ENCODE results near the gene ENTPD5.

The ENTPD5 gene

DNA sequence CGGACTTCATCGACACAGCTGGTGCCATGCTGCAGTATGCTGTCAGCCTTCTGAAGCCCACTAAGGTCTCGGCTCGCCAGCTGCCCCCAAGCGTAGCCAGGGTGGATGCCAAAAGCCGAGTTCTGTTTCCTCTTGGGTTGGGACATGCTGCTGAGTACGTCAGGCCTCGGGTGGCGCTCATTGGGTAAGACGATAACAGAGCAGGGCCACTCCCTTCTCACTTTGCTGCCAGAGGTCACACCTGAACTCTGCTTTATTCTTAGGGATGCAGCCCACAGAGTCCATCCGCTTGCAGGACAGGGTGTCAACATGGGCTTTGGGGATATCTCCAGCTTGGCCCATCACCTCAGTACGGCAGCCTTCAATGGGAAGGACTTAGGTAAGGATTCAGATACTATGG lies 57.9 kb downstream of the ENTPD5 start:
- Histone ChIP-seq H4K20me1 (ENCODE audit: low read depth, low read length) (no peaks in the 10 kb centered on the region), H3K27me3 (ENCODE audit: low read length) (no peaks in the 10 kb centered on the region), H3K27ac (ENCODE audit: low read depth, low read length) (no peak overlapping the region), H3K36me3 (ENCODE audit: low read length) (peaks cover 4% of the 10 kb centered on the region; the same call in 1 of the 2 replicates), H3K79me2 (ENCODE audit: insufficient read depth, low read length) (no peaks in the 10 kb centered on the region), H3K4me3 (ENCODE audit: insufficient read depth, low read length, poor library complexity, severe bottlenecking) (no peak overlapping the region), H3K9me3 (ENCODE audit: insufficient read depth, low read length) (no peaks in the 10 kb centered on the region), H3K9ac (ENCODE audit: low read length) (no peak overlapping the region), H3F3A (ENCODE audit: insufficient read depth) (peaks cover 4% of the 10 kb centered on the region; the same call in 1 of the 2 replicates), H3K4me2 (ENCODE audit: low read depth, low read length, poor library complexity, severe bottlenecking) (no peak overlapping the region), H2AFZ (ENCODE audit: low read depth, low read length, severe bottlenecking) (no peak overlapping the region), H3K9me2 (replicated peaks; ENCODE audit: insufficient read depth, low read length) (no peaks in the 10 kb centered on the region)
- TF ChIP-seq EZH2phosphoT487 (conservative IDR thresholded peaks at IDR 0.05; ENCODE audit: low read length): no peak
- TF ChIP-seq, protein P1, sequence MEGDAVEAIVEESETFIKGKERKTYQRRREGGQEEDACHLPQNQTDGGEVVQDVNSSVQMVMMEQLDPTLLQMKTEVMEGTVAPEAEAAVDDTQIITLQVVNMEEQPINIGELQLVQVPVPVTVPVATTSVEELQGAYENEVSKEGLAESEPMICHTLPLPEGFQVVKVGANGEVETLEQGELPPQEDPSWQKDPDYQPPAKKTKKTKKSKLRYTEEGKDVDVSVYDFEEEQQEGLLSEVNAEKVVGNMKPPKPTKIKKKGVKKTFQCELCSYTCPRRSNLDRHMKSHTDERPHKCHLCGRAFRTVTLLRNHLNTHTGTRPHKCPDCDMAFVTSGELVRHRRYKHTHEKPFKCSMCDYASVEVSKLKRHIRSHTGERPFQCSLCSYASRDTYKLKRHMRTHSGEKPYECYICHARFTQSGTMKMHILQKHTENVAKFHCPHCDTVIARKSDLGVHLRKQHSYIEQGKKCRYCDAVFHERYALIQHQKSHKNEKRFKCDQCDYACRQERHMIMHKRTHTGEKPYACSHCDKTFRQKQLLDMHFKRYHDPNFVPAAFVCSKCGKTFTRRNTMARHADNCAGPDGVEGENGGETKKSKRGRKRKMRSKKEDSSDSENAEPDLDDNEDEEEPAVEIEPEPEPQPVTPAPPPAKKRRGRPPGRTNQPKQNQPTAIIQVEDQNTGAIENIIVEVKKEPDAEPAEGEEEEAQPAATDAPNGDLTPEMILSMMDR (IDR thresholded peaks at IDR 0.05; ENCODE audit: insufficient read depth, low read length, poor library complexity, severe bottlenecking): no peak

DNA sequence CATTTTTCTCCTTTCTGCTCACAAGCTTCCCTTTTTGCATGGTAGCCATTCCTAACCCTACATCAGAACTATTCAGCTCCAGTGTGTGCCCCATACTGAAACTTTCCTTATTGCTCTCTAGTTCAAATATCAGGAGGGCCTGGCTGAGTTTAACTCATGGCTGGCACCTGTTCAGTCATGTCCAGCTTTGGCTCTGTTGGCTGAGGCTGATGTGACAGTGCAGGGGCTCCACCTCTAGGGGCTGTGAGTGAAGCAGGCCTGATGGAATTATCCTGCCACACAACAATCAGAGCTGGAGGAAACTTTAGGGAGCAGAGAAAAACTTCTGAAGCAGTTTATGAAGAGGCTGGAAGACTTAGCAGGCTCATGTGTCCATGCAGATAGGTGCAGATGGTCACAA lies 60.5 kb downstream of the ENTPD5 start:
- no peak overlapping the region for H3K27ac ChIP-seq (ENCODE audit: low read depth, low read length)
- H3K36me3 ChIP-seq (ENCODE audit: low read length): peaks cover 6% of the 10 kb centered on the region; the same call in 1 of the 2 replicates
- H3F3A ChIP-seq (ENCODE audit: insufficient read depth): peaks cover 4% of the 10 kb centered on the region; the same call in 1 of the 2 replicates
- no peaks in the 10 kb centered on the region for H3K9me3 ChIP-seq (ENCODE audit: insufficient read depth, low read length)
- H3K4me3 ChIP-seq (ENCODE audit: insufficient read depth, low read length, poor library complexity, severe bottlenecking): no peak overlapping the region
- no peak overlapping the region for H2AFZ ChIP-seq (ENCODE audit: low read depth, low read length, severe bottlenecking)
- no peaks in the 10 kb centered on the region for H3K9me2 ChIP-seq (replicated peaks; ENCODE audit: insufficient read depth, low read length)
- H3K9ac ChIP-seq (ENCODE audit: low read length): no peak overlapping the region
- no peak overlapping the region for H3K4me2 ChIP-seq (ENCODE audit: low read depth, low read length, poor library complexity, severe bottlenecking)
- no peaks in the 10 kb centered on the region for H3K27me3 ChIP-seq (ENCODE audit: low read length)
- H4K20me1 ChIP-seq (ENCODE audit: low read depth, low read length): no peaks in the 10 kb centered on the region
- no peak for TF ChIP-seq EZH2phosphoT487 (conservative IDR thresholded peaks at IDR 0.05; ENCODE audit: low read length)
- H3K79me2 ChIP-seq (ENCODE audit: insufficient read depth, low read length): no peaks in the 10 kb centered on the region

DNA sequence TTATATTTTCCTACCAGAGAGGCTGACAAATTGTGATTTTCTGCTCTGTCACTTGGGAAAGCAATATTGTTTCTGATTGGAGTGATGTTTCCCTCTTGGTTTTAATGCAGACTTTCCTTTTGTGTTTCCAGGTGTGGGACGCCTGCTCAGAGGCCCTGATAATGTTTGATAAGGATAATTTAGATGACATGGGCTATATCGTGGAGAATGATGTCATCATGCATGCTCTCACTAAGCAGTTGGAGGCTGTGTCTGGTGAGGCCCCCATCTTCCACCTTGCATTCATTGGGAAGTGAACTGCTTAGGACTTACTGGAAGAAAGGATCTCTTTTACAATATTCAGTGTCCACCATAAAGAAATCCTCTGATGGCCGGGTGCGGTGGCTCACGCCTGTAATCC lies 63.4 kb downstream of the ENTPD5 start:
- TF ChIP-seq, protein P1 (IDR thresholded peaks at IDR 0.05; ENCODE audit: insufficient read depth, low read length, poor library complexity, severe bottlenecking): no peak
- no peak for TF ChIP-seq EZH2phosphoT487 (conservative IDR thresholded peaks at IDR 0.05; ENCODE audit: low read length)
- H4K20me1 ChIP-seq (ENCODE audit: low read depth, low read length): no peaks in the 10 kb centered on the region
- peaks cover 8% of the 10 kb centered on the region for H3F3A ChIP-seq (ENCODE audit: insufficient read depth)
- no peaks in the 10 kb centered on the region for H3K9me2 ChIP-seq (replicated peaks; ENCODE audit: insufficient read depth, low read length)
- no peak overlapping the region for H2AFZ ChIP-seq (ENCODE audit: low read depth, low read length, severe bottlenecking)
- H3K27me3 ChIP-seq (ENCODE audit: low read length): no peaks in the 10 kb centered on the region
- no peak overlapping the region for H3K4me2 ChIP-seq (ENCODE audit: low read depth, low read length, poor library complexity, severe bottlenecking)
- H3K79me2 ChIP-seq (ENCODE audit: insufficient read depth, low read length): peaks cover 3% of the 10 kb centered on the region; the same call in 1 of the 2 replicates
- H3K9me3 ChIP-seq (ENCODE audit: insufficient read depth, low read length): no peaks in the 10 kb centered on the region
- no peak overlapping the region for H3K27ac ChIP-seq (ENCODE audit: low read depth, low read length)
- 0 out of 2 replicates have a peak, but pooled peaks cover 2% of the 10 kb centered on the region for H3K36me3 ChIP-seq (ENCODE audit: low read length)
- no peak overlapping the region for H3K4me3 ChIP-seq (ENCODE audit: insufficient read depth, low read length, poor library complexity, severe bottlenecking)
- no peak overlapping the region for H3K9ac ChIP-seq (ENCODE audit: low read length)

DNA sequence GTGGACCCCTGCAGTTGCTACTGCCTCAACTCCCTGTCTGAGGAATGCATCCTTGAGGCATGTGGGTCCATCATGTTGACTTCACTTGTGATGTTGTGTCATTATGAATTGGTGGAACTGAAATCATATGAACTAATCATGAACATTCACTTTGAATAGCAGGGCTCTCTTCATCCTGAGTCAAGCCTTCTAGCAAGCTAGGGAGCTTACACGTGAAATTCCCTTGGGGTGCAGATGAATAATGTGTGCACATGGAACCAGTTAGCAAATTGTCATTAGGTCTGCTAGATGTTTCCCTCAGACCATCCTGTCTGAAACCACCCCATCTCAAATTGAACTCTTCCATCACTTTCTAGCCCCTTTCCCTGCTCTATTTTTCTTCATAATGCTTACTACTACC lies 65.4 kb downstream of the ENTPD5 start:
- Histone ChIP-seq H3K79me2 (ENCODE audit: insufficient read depth, low read length) (peaks cover 5% of the 10 kb centered on the region; the same call in 1 of the 2 replicates), H2AFZ (ENCODE audit: low read depth, low read length, severe bottlenecking) (no peak overlapping the region), H3K27me3 (ENCODE audit: low read length) (no peaks in the 10 kb centered on the region), H3K27ac (ENCODE audit: low read depth, low read length) (no peak overlapping the region), H3K9me3 (ENCODE audit: insufficient read depth, low read length) (no peaks in the 10 kb centered on the region), H3K4me2 (ENCODE audit: low read depth, low read length, poor library complexity, severe bottlenecking) (no peak overlapping the region), H3F3A (ENCODE audit: insufficient read depth) (peaks cover 11% of the 10 kb centered on the region), H3K36me3 (ENCODE audit: low read length) (0 out of 2 replicates have a peak, but pooled peaks cover 2% of the 10 kb centered on the region), H3K4me3 (ENCODE audit: insufficient read depth, low read length, poor library complexity, severe bottlenecking) (no peak overlapping the region), H3K9ac (ENCODE audit: low read length) (no peak overlapping the region), H3K9me2 (replicated peaks; ENCODE audit: insufficient read depth, low read length) (no peaks in the 10 kb centered on the region), H4K20me1 (ENCODE audit: low read depth, low read length) (no peaks in the 10 kb centered on the region)
- TF ChIP-seq, protein P1 (IDR thresholded peaks at IDR 0.05; ENCODE audit: insufficient read depth, low read length, poor library complexity, severe bottlenecking): no peak
- no peak for TF ChIP-seq EZH2phosphoT487 (conservative IDR thresholded peaks at IDR 0.05; ENCODE audit: low read length)
